CD4-positive, alpha-beta T cell treated with Interleukin-17A for 4 hours (primary cell): ENCODE measurements around the gene MYO1F.
"Not testable (repeated sequence)": the region's sequence is repeated elsewhere in the genome, so short reads cannot be mapped to it uniquely, and the experiment has no call there.

Experiments used
- DNase-seq: peaks from one replicate; pipeline ENCODE4 v3.0.0-alpha.2; 2020; ENCODE audit warnings: mixed read lengths

Gene MYO1F

DNA sequence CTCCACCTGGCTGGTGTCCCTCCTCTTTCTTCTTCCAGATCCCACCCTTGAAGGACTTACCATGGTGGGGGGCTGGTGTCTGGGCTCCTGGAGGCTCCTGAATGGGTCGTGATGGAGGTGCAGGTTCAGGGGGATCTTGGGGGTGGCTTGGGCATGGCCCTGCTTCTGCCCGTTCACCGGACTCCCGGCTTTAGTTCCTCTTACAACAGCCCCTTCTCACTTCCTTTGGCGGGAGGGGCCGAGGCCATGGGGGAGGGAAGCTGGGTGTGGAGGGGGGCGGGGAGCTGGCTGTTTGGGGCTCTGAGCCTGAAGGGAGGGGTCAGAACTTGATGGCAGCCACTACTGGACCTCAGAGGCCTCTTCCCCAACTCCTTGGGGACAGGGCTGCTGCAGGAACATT is at the start of gene MYO1F:
TSS of gene MYO1F (minus strand) at position 196 of the 400 bp plus-strand sequence. CDS start at position 63, 133 bp downstream.
- DNase-seq = peak; percentile 45

GRCh38 chr19:8626842-8627241 is 49.6 kb upstream of the MYO1F start:
- DNase-seq = no peak

- peak; percentile 10 for DNase-seq
Measured at GRCh38 chr19:8622886-8623285, 45.6 kb upstream of the MYO1F start.

GRCh38 chr19:8618751-8619150 is 41.5 kb upstream of the MYO1F start:
- DNase-seq = no peak

DNA sequence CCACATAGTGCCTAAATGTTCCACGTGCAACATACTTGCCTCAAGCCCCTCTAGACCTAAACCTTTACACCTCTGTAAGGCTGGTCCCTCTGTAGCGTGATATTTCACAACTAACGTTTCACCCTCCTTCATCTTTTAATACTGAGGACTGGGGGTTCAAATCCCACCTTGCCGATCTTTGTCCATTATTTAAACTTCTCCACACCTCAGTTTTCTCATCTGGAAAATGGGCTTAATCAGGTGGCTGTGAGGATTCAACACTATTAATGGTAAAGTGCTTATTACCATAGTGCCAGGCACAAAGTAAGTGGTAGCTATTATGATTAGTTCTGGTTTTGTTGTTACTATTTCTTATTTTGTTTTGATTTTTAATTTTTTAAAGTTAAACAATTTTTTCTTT is 40.7 kb upstream of the MYO1F start:
- DNase-seq = no peak

DNA sequence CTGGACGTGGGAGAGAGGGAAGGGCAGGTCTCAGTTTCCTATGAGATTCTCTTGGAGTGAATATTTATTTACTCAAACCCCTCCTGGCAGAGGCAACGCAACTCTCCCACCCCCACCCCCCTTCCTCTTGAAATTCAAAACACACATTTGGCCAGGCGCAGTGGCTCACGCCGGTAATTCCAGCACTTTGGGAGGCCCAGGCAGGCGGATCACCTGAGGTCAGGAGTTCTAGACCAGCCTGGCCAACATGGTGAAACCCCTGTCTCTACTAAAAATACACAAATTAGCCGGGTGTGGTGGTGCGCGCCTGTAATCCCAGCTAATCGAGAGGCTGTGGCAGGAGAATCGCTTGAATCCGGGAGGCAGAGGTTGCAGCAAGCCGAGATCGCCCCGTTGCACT is 40.1 kb upstream of the MYO1F start:
- not testable (repeated sequence) for DNase-seq

- DNase-seq = no peak
Measured at GRCh38 chr19:8616861-8617260, 39.6 kb upstream of the MYO1F start.

GRCh38 chr19:8615813-8616596 is 38.8 kb upstream of the MYO1F start:
- peak; percentile 75 for DNase-seq

- DNase-seq = no peak
Measured at GRCh38 chr19:8615024-8615423, 37.8 kb upstream of the MYO1F start.

GRCh38 chr19:8614455-8614854 is 37.2 kb upstream of the MYO1F start:
- no peak for DNase-seq

DNA sequence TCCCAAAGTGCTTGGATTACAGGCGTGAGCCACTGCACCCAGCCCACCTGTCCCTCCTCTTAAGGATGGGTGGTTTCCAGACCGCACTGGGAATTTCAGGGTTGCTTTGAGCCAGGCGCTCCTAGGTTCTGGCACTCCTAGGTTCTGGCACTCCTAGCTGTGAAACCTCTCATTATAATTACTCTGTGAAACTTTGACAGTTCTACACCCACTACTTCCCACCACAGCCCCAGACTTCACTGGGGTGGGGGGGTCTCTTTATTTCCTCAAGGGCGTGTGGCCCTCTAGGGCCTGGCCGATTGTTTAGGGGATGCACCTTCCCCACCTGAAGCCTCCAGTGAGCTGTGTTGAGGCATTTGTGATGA is 35.5 kb upstream of the MYO1F start:
- peak; percentile 9 for DNase-seq

GRCh38 chr19:8611877-8612806 is 34.9 kb upstream of the MYO1F start:
- DNase-seq = peak; percentile 15

DNA sequence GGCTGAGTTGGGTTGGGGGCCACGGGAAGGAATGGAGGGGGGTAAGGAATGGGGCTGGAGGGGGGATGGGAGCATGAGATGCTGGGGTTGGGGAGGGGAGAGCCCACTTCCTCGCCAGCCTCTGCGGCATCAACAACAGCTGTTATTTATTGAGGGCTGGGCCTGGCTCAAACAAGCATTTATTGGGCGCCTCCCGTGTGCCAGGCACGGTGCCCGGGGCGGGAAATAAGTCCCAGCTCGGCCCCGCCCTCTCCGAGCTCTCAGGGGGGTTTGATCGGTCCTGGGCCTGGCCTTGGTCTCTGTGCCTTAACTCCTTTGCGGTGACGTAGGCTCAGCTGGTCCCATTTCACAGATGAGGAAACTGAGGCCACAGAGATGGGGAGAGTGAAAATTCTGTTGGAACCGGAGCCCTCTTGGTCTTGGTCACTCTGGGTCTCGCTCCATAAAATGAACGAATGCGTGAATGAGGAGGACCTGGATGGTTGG is 34.2 kb upstream of the MYO1F start:
- DNase-seq = peak; percentile 38

- no peak for DNase-seq
Measured at GRCh38 chr19:8610936-8611300, 33.7 kb upstream of the MYO1F start.

- peak; percentile 73 for DNase-seq
Measured at GRCh38 chr19:8610041-8610935, 33.0 kb upstream of the MYO1F start, which contains the start of gene ADAMTS10. Gene ADAMTS10 (minus strand): TSS chr19:8610715. CDS start chr19:8605710, 5,005 bp downstream.

GRCh38 chr19:8609279-8610040 is 32.2 kb upstream of the MYO1F start:
- DNase-seq = peak; percentile 53

DNA sequence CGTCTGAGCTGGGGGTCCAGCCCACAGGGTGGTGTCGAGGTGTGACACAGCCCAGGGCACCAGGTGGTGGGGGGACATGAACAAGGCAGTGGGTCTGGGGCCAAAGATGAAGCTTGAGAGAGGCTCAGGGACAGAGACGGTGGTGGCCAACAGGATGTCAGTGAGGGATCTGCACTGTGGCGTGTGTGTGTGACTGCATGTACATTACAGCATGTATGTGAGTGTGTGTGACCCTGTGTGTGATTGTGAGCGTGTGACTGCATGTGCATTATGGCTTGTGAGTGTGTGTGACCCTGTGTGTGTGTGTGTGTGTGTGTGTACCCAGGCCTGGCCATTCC is 31.7 kb upstream of the MYO1F start:
- peak; percentile 13 for DNase-seq

GRCh38 chr19:8607386-8607785 is 30.1 kb upstream of the MYO1F start:
- DNase-seq = no peak

DNA sequence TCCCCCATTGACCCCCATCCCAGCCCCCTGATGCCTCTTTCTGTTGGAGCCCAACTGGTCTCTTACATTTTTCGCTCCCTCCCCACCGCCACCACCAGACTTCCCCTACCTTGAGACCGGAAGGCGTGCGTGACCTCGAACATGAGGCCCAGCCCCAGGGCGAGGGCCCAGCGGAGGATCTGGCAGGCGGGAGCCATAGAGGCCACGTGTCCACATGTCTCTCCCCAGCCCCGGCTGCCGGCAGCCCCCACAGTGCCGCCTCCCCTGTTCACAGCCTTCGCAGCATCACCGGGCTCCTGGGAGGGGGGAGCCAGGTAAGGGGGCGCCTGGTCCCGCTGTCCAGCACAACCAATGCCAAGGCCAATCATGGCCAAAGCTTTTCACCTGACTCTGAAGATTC is 28.3 kb upstream of the MYO1F start:
- no peak for DNase-seq

GRCh38 chr19:8601796-8602195 is 24.6 kb upstream of the MYO1F start:
- DNase-seq = no peak

- DNase-seq = no peak
Measured at GRCh38 chr19:8600816-8601215, 23.6 kb upstream of the MYO1F start.

DNA sequence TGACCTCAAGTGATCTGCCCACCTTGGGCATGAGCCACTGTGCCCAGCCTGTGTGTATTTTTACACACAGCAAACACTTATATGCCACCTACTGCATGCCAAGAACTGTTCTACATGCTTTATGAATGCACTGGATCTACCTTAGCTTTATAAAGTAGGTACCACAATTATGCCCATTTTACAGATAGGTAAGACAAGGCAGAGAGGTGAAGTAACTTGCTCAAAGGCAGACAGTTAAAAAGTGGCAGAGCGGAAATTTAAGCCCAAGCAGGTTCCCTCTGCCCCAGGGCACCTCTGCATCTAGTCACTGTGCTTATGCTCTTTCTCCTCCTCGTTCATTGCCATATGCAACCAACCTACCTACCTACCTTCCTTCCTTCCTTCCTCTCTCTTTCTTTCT is 22.8 kb upstream of the MYO1F start:
- no peak for DNase-seq
